GM18861 (cell line): Measurements from ENCODE around the gene VPS13A.
A peak's percentile ranks its signal among the peaks of the same experiment; 100 is the strongest.
"Not testable (repeated sequence)": the region's sequence is repeated elsewhere in the genome, so short reads cannot be mapped to it uniquely, and the experiment has no call there.

Experiments used
- ATAC-seq: cut with Tn5 transposase; IDR thresholded peaks from one replicate; pipeline ENCODE4 v1.9.1; 2021; ENCODE audit not compliant: unreplicated experiment

Gene VPS13A

DNA sequence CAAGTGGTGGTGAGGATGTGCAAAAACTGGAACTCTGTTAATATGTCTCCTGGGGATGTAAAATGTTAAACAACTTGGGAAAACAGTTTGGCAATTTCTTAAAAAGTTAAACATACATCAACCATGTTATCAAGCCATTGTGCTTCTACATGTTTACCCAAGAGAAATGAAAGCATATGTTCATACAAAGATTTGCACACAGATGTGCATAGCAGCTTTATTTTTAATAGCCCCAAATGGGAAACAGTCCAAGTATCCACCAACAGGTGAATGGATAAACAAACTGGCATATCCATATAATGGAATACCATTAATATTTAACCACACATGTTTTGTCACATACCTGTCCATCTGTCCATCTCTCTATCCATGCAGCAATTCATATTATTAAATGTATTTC, 6.2 kb downstream of the VPS13A start:
- no peak for ATAC-seq

DNA sequence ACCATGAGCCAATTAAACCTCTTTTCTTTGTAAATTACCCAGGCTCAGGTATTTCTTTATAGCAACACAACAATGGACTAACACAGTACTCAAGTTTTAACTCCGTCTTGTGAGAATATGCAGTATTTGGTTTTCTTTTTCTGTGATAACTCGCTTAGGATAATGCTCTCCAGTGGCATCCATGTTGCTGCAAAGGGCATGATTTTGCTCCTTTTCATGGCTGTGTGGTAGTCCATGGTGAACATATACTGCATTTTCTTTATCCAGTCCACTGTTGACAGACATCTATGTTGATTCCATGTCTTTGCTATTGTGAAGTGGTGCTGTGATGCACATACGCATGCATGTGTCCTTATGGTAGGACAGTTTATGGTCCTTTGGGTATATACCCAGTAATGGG, 10.9 kb downstream of the VPS13A start:
- ATAC-seq: no peak

DNA sequence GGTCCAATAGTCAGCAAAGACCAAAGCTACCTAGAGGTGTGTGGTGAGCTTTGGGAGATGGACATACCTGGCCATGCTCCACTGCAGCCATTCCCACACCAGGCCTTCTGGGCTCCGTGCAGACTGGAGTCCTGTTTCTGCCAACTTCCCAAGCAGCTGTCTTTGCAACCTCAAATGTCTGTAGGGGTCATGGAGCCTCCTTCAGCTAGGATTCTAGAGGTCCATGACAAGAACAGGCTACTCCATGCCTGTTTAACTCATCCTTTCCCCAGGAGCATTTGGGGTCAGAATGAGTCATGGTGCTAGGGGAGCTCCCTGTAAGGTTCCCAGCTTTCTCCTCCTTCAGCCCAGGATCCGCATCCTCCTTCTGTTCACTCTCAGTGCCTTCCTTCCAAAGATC, 17.1 kb downstream of the VPS13A start:
- no peak for ATAC-seq

DNA sequence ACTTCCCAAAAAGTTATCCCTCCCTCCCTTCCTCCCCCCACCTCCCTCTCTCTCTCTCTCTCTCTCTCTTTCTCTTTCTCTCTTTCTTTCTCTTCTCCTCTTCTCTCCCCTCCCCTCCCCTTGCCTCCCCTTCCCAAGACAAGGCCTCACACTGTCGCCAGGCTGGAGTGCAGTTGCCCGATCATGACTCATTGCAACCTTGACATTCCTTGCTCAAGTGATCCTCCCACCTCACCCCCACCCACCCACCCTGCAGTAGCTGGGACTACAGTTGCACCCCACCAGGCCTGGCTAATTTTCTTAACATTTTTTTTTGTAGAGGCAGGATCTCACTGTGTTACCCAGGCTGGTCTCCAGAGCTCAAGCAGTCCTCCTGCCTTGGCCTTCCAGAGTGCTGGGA, 32.8 kb downstream of the VPS13A start:
- no peak for ATAC-seq

DNA sequence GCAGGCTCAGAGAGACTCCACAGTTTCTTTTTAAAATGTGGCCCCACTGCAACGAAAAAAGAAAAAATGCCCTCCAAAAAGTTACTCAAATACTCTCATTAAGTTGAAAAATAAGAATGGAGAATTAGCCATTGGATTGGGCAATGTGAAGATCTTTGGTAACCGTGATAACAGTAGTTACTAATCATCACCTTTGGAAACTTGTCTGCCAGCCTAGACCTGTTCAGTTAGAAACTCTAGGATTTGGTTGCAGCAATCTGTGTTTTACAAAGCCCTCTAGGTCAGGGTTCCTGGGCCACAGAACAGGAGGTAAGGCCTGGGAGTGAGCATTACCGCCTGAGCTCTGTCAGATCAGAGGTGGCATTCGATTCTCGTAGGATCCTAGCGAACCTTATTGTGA, 34.2 kb downstream of the VPS13A start:
- ATAC-seq: no peak

DNA sequence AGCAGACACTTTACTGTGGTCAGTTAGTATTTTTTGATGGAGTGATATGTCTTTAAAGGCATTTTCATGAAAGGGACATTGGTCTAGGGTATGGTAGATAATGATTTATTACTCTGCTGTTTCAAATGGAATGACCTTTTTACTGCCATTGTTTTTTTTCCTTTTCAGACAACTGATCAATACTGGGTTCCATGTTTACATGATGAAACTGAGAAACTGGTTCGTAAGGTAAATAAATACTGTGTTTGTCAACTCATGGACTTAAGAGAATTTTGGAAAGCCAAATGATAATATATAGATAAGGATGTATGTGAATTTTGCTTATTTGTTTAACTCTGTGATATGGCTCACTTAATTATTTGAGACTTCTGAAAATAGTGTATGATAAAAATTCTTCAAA, 35.5 kb downstream of the VPS13A start:
- no peak for ATAC-seq

DNA sequence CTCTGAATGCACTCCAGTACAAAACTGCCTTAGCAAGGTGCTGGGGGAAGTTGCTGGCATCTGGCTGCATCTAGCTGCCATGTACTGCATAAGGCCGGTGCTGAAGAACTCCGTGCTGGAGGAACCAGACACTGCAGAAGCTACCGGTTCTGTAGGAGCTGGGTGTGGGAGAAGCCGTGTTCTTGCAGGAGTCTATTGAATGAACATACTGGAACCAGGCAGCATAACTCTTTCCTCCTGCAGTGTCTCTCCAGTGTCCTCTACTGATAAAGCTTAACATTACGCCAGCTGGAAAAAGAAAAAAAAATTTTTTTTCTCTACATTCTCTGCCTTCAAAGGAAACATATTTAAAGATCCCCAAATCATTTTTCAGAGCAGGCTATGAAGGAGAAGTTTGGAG, 38.5 kb downstream of the VPS13A start:
- ATAC-seq: no peak

DNA sequence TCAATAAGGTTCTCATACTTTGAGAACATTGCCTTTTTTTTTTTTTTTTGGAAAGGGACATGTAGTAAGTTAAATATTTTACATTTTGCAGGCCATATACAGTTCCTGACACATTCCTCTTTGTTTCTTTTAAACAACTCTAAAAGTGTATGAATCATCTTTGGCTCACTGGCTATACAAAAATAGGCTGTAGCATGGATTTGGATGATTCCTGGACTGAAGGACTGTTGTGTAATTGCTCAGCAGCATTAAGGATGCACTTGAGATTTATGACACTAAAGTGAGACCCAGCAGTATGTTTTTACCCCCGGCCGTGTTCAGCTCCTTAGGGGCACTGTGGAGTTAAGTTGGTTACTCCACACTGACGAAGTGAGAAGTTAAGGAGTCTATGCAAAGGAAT, 41.3 kb downstream of the VPS13A start:
- no peak for ATAC-seq

DNA sequence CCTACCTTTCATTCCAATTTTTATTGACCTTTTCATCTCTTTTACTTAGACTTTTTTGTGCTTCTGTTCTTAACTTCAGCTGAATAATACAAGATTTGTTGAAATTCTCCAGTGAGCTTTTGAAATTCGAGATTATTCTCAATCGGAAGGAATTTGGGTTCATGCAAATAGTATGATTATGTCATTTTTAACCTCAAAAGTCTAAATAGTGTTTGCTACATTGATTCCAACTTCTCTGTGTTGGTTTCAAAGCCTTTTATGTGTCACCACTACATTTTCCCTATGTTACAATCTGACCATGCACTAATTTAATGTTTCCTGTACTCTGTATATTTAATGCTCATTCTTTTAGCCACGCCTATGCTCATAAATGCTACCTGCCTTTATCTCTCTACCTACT, 44.1 kb downstream of the VPS13A start:
- ATAC-seq: no peak

DNA sequence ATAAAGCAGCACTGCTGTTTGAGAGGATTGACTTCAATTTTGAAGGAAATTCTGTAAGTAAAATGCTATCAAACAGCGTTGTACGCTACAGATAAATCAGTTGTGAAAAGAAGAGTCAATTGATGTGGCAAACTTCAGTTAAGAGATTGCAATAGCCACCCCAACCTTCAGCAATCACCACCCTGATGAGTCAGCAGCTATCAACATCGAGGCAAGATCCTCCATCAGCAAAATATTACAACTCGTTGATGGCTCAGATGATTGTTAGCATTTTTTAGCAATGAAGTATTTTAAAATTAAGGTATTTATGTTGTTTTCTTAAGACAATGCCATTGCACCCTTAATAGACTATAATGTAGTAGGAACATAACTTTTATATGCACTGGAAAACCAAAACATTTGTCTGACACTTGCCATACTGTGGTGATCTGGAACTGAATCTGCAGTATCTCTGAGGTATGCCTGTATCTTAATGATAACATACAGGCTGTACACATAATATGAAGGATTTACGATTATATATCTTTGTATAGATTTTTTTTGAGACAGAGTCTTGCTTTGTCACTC, 47.5 kb downstream of the VPS13A start:
- no peak for ATAC-seq

DNA sequence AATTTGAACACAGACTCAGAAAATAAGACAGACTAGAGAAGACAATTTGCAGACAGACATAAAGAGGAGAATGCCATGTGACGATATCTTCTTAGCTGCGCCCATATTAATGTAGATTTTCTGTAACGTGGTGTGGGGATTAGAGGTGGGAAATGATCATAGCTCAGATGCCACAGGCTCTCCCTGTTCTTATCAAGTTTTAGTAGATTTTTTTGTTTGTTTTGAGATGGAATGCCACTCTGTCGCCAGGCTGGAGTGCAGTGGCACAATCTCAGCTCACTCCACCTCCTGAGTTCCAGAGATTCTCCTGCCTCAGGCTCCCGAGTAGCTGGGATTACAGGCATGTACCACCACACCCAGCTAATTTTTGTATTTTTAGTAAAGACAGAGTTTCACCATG, 59.4 kb downstream of the VPS13A start:
- ATAC-seq: no peak

DNA sequence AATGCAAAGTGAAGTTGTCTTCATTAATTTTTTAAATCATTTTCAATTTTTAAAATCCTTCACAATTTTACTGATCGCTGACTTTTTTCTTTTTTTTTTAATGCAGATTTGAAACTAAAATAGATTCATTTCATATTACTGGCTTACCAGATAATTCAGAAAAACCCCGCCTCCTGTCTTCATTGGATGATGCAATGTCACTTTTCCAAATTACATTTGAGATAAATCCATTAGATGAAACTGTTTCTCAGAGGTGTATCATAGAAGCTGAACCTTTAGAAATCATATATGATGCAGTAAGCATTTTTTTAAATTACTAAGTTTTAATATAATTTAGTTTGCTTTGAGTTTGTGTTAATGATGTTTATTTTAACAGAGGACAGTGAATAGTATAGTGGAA, 60.6 kb downstream of the VPS13A start:
- no peak for ATAC-seq

DNA sequence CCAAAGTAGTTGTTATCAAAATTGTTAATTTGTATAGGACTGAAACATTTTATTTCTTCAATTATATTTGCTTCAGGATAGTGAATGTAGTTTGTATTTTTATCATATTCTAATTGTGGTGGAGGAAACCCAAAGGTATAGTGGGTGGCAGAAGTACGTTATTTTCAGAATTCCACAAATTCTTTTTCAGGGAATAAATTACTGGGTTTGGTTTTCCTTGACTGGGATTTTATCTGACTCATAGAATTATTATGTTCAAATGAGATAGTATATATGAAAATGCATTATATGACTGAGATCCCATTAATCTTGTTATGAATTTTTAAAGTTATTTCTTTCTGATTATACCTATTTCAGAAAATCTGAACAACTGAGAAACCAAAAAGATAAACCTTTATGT, 73.7 kb downstream of the VPS13A start:
- no peak for ATAC-seq

DNA sequence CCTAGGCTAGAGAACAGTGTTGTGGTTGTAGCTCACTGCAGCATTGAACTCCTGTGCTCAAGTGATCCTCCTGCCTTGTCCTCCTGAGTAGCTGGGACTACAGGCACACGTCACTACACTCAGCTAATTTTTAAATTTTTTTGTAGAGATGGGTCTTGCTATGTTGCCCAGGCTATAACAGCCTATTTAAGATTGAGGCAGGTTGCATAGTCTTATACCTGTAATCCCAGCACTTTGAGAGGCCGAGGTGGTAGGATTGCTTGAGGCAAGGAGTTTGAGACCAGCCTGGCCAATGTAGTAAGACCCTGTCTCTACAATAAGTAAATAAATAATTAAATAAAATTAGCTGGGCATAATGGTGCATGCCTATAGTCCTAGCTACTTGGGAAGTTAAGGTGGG, 79.9 kb downstream of the VPS13A start:
- no peak for ATAC-seq

DNA sequence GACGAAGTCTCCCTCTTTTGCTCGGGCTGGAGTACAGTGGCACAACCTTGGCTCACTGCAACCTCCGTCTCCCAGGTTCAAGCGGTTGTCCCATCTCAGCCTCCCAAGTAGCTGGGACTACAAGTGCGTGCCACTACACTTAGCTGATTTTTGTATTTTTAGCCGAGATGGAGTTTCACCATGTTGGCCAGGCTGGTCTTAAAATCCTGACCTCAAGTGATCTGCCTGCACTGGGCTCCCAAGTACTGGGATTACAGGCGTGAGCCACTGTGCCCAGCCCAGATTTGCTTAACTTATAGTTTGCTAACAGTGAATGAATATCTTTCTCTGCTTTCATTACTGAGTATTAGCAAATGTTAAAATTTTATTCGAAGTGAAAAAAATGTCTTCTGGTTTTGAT, 84.3 kb downstream of the VPS13A start:
- ATAC-seq: no peak

DNA sequence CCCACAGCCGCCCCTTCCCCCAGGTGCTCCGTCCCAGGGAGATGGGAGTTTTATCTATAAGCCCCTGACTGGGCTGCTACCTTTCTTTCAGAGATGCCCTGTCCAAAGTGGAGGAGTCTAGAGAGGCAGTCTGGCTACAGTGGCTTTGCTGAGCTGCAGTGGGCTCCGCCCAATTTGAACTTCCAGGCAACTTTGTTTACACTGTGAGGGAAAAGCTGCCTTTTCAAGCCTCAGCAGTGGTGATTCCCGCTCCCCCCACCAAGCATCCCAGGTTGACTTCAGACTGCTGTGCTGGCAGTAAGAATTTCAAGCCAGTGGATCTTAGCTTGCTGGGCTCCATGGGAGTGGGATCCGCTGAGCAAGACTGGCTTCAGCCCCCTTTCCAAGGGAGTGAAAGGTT, 90.4 kb downstream of the VPS13A start:
- not testable (repeated sequence) for ATAC-seq

DNA sequence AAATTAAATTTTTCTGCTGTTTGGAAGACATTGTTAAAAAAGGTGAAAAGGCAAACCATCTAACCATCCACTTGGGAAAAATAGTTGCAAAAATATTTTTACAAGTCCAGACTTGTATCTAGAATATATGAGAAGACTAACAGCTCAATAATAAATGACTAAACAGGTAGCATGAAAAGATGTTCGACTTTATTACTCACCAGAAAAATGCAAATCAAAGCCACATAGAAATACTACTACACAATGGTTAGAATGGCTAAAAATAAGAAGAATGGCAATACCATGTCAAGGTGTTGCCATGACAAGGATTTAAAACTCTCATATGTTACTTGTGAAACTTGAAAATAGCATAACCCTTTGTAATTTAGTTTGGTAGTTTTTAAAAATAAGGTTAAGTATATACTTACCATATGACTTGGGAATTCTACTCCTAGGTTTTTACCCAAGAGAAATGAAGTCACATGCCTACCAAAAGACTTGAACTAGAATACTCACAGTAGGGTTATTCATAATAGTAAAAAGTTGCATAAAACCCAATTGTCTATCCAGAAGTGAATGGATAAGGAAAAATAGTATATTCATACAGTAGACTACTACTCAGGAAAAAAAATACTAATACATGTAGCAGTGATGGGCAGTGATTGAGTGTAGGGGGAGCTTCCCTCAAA, 93.8 kb downstream of the VPS13A start:
- ATAC-seq: peak; percentile 51

DNA sequence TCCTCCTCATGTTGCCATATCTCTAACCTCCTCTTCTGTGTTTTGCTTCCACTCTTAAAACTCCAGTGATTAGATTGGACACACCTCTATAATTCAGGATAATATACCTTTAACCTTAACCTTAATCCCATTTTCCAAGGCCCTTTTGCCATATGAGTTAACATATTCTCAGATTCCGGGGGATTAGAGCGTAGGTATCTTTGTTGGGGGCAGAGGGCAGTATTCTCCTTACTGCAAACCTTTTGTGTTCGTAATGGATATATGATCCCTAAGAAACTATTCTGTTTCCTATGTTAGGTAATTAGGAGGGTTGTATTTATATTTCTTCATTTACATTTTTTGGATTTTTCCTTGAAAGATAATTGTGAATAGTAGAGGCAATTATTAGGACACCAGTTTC, 99.5 kb downstream of the VPS13A start:
- no peak for ATAC-seq

DNA sequence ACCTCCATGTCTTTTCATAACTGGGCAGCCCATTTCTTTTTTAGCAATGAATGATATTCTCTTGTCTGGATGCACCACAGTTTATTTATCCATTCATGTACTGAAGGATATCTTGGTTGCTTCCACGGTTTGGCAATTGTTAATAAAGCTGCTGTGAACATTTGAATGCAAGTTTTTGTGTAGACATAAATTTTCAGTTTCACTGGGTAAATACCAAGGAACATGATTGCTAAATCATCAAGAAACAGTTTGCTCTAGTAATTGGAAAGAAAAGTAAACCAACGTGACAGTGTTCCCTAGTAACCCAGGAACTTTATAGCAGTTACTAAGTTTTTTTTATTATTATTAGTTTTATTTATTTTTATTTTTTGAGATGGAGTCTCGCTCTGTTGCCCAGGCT, 100.4 kb downstream of the VPS13A start:
- ATAC-seq: no peak

DNA sequence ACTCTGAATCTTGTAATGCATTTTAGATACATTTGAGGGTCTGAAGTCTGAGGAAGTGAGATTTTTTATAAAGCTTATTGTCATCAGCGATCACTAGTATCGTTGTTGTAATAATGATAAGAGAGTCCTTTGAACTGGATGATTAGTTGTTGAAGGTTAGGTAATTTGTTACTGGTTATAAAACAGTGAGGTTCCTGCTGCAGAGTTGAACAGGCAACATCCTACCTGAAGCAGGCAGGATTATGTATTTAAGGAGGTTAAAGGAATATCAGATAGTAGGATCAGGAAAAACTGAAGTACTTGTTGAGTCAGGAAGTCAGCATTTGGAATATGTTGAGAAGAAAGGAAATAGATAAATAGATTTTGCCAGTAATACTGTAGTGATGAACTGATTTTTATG, 106.7 kb downstream of the VPS13A start:
- ATAC-seq: no peak

DNA sequence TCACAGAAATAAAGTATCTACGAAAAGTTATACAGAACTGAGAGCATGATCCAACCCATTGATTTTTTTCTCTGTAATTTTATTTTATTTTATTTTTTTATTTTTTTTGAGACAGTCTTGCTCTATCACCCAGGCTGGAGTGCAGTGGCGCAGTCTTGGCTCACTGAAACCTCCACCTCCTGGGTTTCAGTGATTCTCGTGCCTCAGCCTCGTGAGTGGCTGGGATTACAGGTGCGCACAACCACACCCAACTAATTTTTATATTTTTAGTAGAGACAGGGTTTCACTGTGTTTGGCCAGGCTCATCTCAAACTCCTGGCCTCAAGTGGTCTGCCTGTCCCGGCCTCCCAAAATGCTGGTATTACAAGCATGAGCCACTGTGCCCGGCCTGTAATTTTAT, 107.3 kb downstream of the VPS13A start:
- ATAC-seq: no peak

DNA sequence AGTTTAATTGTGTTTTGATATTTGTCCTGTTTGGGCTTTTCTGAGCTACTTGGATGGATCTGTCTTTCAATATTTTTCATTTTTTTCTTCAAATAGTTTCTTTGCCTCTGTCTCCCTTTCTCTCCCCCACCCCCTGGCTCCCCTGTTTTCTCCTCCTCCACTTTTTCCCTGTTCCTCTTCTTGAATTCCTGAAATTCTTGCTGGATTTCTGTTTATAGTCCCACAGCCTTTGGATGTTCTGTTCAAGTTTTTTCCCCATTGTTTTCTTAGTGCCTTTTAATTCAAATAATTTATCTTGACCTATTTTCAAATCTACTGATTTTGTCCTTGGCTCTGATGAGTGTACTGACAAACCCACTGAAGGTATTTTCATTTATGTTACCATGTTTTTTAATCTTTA, 113.0 kb downstream of the VPS13A start:
- no peak for ATAC-seq

DNA sequence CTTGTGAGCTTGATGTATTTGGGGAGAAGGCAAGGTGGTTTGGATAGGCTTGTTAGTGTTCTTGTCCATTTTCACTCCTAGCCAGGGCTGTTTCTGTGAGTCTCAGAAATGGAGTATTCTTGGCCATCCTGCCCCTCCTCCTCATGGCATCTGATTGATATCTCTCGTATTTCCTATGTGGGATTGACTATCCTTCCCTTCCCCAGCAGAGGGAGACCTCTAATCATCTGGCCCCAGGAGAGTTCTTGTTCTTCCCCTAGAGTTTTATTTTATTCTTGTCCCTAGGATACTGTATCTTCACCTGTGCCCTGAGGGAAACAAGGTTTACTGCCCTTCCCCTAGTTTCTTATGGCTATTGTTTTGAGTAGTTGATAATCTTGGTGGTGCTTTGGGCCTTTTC, 114.4 kb downstream of the VPS13A start:
- ATAC-seq: no peak
